HG03103 (cell line): ENCODE results near the gene CHD9.
"Not testable (repeated sequence)": the region's sequence is repeated elsewhere in the genome, so short reads cannot be mapped to it uniquely, and the experiment has no call there.

Experiments
- ATAC-seq: cut with Tn5 transposase; IDR thresholded peaks from one replicate; pipeline ENCODE4 v1.9.1; 2021; ENCODE audit warnings: low read depth; ENCODE audit not compliant: unreplicated experiment

Gene CHD9

DNA sequence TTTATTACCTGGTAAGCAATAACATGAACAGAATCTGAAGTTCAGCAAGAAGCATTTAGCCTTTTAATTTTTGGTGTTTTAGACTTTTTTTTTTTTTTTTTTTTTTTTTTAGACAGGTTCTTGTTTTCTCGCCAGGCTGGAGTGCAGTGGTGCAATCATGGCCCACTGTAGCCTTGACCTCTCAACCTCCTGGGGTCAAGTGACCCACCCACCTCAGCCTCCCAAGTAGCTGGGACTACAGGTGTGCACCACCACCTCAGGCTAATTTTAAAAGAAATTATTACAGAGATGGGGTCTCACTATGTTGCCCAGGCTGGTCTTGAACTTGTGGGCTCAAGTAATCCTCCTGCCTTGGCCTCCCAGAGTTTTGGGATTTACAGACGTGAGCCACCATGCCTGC, 206.5 kb downstream of the CHD9 start:
- no peak for ATAC-seq

DNA sequence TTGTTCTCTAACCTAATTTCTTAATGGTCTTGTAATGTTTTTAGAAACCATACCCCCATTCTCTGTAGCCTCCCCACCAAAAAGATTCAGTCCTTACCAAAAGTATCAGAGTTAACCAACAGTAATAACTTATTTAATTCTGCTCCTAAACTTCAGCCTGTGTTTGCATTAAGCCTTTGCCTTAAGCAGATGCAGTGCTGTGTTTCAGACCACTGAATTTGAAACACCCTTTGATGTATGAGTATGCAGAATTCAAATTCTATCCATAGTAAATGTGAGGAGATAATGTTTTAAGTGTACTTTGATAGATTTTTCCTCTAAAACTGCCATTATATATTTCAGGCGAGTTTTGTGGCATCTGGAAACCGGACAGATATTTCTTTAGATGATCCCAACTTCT, 207.9 kb downstream of the CHD9 start:
- no peak for ATAC-seq

GRCh38 chr16:53266156-53266555, 211.4 kb downstream of the CHD9 start:
- ATAC-seq: no peak

GRCh38 chr16:53278498-53278897, 223.7 kb downstream of the CHD9 start:
- ATAC-seq: not testable (repeated sequence)

DNA sequence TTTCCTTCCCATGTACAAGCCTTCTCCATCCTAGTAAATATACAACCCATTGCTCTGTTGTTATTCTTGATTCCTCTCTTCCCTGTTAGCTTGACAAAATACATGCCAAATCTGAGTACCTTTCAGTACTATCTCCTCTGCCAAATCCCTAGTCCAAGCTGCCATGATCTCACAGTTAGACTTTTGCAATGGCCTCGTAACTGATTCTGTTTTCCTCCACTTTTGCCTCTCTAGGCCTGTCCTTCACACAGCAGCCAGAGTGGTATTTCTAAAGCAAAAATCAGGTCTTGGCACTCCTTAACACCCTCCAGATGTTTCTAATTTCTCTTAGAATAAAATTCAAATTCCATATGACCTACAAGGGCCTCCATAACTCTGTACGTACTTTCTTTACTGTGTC, 226.5 kb downstream of the CHD9 start:
- ATAC-seq: no peak

DNA sequence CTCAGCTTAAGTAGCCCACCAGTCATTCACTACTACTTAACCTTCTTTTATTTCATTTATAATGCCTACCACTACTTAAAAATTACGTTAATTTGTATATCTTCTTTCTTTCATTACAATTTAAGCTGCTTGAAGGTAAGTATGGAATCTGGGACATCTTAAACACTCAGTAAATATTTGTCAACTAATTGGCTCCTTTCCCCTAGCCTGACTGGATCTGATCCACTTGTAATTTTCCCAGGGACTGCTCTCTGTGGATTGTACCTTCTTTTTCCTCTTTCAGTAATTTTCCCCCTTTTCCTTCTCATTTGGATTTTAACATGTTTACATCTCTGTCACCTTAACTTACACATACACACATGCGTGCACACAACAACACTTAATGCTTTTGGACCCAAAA, 227.1 kb downstream of the CHD9 start:
- no peak for ATAC-seq

DNA sequence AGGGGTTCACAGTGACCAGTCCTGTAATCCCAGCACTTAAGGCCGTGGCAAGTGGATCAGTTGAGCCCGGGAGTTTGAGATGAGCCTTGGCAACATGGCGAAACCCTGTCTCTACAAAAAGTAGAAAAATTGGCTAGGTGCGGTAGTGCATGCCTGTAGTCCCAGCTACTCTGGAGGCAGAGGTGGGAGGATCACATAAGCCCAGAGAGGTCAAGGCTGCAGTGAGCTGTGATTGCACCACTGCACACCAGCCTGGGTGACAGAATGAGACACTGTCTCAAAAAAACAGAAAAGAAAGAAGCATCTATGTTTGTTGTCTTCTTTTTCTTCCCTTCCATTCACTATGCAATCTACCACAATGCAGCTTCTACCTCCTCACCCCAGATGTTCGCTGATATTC, 227.5 kb downstream of the CHD9 start:
- no peak for ATAC-seq

DNA sequence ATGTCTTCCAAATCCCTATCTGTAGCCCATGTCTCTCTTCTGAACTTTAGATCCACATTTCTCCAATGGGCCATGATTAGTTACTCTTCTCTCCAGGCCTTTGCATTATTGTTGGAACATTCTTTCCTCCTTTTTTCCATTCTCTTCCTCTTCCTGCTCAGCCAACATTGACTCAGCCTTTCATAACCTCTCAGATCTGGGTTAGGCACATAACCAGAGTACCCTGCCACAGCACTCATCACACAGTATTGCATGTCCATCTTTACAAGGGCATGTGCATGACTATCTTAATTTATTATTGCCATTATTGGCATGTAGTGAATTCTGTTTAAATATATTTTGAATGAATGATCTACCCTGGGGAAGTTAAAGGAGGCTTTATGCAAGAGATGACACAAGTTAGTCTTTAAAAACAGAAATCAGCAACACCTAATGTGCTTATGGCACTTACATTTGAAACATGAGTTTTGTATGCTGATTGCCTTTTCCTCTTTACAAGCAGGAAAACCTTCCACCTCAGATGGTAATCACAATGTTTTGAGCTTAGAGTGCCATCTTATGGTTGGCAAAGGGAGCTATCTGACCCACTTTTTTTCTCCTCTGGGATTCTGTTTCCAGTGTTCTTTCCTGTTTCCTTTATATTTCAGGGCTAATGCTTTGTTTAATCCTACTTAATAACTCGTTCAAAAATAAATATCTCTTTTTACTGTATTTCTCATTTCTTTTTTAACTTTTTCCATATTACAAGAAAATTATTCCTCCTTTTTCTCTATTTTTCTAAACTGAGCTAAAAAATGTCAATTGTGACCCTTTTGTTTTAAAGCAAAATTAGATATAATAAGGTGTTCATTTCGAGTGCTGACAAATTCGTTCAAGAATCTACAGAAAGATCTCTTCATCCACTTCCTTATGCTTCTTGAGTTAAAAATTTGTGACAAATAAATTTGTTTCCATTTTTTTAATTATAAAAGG, 228.5 kb downstream of the CHD9 start:
- no peak for ATAC-seq

DNA sequence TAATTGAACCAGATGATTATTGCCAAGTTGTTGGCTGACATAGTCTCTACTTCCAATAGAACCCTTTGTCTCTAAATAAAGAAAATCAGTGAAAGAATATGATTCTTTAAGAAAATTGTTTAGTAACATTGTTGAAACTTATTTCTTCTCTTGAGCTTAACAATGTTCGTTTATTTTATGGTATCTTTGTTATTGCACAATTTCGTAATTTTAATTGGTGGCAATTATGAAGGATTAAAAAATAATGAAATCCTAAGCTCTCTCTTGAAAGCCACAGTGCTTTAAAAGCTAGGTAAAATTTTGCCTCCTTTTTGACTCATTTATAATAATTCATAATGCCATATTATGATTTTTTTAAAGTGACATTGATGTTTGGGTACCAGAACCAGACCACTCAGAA, 230.4 kb downstream of the CHD9 start:
- ATAC-seq: no peak

- ATAC-seq: no peak
Observed at GRCh38 chr16:53290520-53290919, 235.7 kb downstream of the CHD9 start.

- no peak for ATAC-seq
Observed at GRCh38 chr16:53291757-53292392, 237.1 kb downstream of the CHD9 start.

- ATAC-seq: no peak
Observed at GRCh38 chr16:53297477-53297876, 242.7 kb downstream of the CHD9 start.

- ATAC-seq: no peak
Observed at GRCh38 chr16:53304334-53304733, 249.5 kb downstream of the CHD9 start.

DNA sequence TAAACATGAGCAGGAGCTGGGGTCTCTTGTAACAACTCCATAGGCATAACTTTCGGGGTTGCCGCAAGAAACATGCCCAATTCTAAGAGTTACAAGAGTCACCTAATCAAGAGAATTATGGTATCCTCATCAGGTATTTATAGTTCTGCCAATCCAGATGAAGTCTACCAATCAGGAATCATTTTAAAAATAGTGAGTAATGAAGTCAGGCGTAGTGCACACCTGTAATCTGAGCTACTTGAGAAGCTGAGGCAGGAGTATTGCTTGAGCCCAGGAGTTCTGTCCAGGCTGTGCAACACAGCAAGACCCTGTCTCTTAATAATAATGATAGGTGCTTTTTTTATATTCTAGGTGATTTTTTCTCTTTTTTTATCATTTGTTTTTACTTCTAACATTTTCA, 251.0 kb downstream of the CHD9 start:
- no peak for ATAC-seq

- ATAC-seq: no peak
Observed at GRCh38 chr16:53309457-53309856, 254.7 kb downstream of the CHD9 start.

DNA sequence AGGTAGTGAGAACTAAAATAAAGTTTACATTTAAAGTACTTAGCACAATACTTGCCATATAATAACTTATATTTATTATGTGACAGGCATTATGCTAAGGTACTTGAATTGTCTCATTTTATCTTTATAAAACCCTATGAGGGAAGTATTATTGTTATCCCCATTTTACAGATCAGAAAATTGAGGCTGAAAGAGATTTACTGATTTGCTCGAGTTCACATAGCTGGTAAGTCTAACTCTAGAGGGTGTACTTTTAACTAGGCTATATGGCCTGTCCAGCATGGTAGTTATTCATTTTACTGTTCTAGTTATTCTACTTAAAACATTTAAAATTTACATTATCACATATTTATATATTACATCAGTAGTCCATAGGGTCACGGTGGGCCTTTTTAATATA, 266.2 kb downstream of the CHD9 start:
- ATAC-seq: no peak

DNA sequence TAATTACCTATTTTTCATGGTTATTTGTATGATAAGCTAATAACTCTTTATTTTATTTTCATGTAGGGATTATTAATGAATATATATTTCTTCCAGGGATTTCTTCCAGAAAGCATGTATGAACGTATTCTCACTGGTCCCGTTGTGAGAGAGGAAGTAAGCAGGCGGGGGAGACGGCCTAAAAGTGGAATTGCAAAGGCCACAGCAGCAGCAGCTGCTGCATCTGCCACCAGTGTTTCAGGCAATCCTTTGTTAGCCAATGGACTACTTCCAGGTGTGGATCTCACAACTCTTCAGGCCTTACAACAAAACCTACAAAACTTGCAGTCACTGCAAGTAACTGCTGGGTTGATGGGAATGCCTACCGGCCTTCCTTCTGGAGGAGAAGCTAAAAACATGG, 269.1 kb downstream of the CHD9 start:
- no peak for ATAC-seq

DNA sequence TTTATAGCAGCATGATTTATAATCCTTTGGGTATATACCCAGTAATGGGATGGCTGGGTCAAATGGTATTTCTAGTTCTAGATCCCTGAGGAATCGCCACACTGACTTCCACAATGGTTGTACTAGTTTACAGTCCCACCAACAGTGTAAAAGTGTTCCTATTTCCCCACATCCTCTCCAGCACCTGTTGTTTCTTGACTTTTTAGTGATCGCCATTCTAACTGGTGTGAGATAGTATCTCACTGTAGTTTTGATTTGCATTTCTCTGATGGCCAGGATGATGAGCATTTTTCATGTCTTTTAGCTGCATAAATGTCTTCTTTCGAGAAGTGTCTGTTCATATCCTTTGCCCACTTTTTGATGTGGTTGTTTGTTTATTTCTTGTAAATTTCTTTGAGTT, 276.2 kb downstream of the CHD9 start:
- not testable (repeated sequence) for ATAC-seq

DNA sequence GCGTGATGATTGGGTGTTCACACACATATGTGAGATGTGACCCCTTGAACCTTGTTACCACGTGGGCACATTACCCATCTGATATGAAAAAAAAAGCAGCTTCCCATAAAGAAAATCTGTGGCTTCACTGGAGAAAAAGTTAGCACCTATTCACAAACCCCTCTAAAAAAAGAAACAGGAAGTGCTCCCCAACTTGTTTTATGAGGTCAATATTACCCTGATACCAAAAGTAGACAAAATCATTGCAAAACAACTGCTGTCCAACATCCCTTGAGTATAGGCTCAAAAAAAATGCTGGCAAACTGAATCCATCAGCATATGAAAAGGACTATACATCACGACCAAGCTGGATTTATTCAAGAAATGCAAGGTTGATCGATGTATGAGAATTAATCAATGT, 279.8 kb downstream of the CHD9 start:
- no peak for ATAC-seq

GRCh38 chr16:53337294-53337693, 282.5 kb downstream of the CHD9 start:
- ATAC-seq: no peak

DNA sequence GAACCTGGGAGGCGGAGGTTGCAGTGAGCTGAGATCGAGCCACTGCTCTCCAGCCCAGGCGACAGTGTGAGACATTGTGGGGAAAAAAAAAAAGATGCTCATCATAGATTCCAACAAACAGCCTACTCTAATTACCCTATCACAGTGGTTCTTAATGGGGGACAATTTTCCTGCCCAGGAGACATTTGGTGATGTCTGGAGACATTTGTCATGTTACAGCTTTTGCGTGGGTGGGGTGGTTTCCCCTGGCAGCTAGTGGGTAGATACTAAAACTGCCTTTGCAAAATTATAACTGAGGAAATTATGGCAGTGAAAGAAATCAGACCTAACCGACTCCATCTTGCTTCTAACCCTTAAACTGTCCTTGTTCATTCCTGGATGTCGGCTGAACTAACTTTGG, 287.0 kb downstream of the CHD9 start:
- no peak for ATAC-seq

- no peak for ATAC-seq
Observed at GRCh38 chr16:53355064-53355463, 300.3 kb downstream of the CHD9 start.
